PFSK-1 (cell line): ENCODE results near the gene SIRT2.

Experiments
- POLR2AphosphoS5 ChIP-seq: IDR thresholded peaks from 2 replicates; pipeline ENCODE4 v1.6.1; 2012; ENCODE audit warnings: low read depth, mild to moderate bottlenecking, control low read depth, low read length, moderate library complexity
- TAF1 ChIP-seq: IDR thresholded peaks from 2 replicates; pipeline ENCODE4 v1.6.1; 2012; ENCODE audit warnings: low read length, control low read depth, borderline replicate concordance; ENCODE audit not compliant: insufficient read depth
- TF ChIP-seq, protein P1 (sequence below), 2 experiments: IDR thresholded peaks; 2 replicates each; pipeline versions ENCODE4 v1.6.1 to v1.8.0; 2011 to 2012; ENCODE audit warnings: low read depth in 2 of 2, low read length in 2 of 2, control low read depth in 1 of 2, inconsistent platforms in 1 of 2, mild to moderate bottlenecking in 1 of 2, moderate library complexity in 1 of 2; ENCODE audit not compliant: insufficient read depth in 1 of 2

GRCh38 chr19:38933544-38933943 is 34.1 kb upstream of the SIRT2 start:
- TF ChIP-seq TAF1 (no peak), POLR2AphosphoS5 (no peak)
- TF ChIP-seq, protein P1, sequence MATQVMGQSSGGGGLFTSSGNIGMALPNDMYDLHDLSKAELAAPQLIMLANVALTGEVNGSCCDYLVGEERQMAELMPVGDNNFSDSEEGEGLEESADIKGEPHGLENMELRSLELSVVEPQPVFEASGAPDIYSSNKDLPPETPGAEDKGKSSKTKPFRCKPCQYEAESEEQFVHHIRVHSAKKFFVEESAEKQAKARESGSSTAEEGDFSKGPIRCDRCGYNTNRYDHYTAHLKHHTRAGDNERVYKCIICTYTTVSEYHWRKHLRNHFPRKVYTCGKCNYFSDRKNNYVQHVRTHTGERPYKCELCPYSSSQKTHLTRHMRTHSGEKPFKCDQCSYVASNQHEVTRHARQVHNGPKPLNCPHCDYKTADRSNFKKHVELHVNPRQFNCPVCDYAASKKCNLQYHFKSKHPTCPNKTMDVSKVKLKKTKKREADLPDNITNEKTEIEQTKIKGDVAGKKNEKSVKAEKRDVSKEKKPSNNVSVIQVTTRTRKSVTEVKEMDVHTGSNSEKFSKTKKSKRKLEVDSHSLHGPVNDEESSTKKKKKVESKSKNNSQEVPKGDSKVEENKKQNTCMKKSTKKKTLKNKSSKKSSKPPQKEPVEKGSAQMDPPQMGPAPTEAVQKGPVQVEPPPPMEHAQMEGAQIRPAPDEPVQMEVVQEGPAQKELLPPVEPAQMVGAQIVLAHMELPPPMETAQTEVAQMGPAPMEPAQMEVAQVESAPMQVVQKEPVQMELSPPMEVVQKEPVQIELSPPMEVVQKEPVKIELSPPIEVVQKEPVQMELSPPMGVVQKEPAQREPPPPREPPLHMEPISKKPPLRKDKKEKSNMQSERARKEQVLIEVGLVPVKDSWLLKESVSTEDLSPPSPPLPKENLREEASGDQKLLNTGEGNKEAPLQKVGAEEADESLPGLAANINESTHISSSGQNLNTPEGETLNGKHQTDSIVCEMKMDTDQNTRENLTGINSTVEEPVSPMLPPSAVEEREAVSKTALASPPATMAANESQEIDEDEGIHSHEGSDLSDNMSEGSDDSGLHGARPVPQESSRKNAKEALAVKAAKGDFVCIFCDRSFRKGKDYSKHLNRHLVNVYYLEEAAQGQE (IDR thresholded peaks at IDR 0.05; ENCODE audit: insufficient read depth in 1 of 2, low read depth in 2 of 2, low read length in 2 of 2), result no peak
